ENCODE results near the gene NR2F1-AS1. TPM values are rescaled to one million over a fixed set of nuclear protein-coding genes. Genes with fewer than 3 reads are reported as not detected.

Gene NR2F1-AS1
- total RNA-seq, 1 donor from 2014 or later, result 6.9 TPM

DNA sequence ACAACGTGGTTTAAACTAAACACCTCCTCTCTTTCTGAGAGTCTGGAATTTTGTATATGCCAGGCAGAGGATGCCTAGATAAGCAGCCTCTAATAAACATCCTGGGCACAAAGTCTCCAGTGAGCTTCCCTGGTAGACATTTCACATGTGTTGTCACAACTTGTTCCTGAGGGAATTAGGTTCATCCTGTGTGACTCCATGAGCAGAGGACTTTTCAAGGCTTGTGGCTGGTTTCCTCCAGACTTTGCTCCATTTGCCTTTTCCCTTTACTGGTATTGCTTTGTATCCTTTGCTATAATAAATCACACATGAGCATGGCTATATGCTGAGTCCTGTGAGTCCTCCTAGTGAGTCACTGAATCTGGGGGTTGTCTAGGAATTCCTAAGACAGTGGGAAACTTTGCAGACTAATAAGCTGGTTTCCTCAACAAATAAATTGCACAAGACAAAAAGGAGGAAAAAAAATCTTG is 77.4 kb downstream of the NR2F1-AS1 start:
- no peaks in the 10 kb centered on the region for H3K27me3 ChIP-seq (ENCODE audit: insufficient read depth, low read length)
- Mint-ChIP-seq H3K4me1 (ENCODE audit: low read depth, unreplicated experiment) (peaks cover 20% of the 10 kb centered on the region), H3K4me3 (ENCODE audit: unreplicated experiment) (no peak overlapping the region), H3K27me3 (ENCODE audit: low read depth, unreplicated experiment) (no peaks in the 10 kb centered on the region), H3K36me3 (ENCODE audit: low read depth, unreplicated experiment) (no peaks in the 10 kb centered on the region), H3K9me3 (ENCODE audit: unreplicated experiment) (no peaks in the 10 kb centered on the region), H3K27ac (ENCODE audit: unreplicated experiment) (peak overlapping the region; percentile 93)
- H3K79me2 ChIP-seq (ENCODE audit: insufficient read depth, low read length), result peaks cover 3% of the 10 kb centered on the region
- peak; percentile 96 for DNase-seq (ENCODE audit: low read depth)
- peak overlapping the region; percentile 62 for H3K4me2 ChIP-seq (ENCODE audit: low read length)
- peak overlapping the region; percentile 15 for H2AFZ ChIP-seq (ENCODE audit: low read depth, low read length)
- H3K9ac ChIP-seq (ENCODE audit: low read length), result peak overlapping the region; percentile 69
- peak; percentile 96 for FAIRE-seq
- no peaks in the 10 kb centered on the region for H4K20me1 ChIP-seq (ENCODE audit: insufficient read depth, low read length)
- peaks cover 15% of the 10 kb centered on the region for H3K4me1 ChIP-seq (ENCODE audit: insufficient read depth, low read length)
- H3K9me3 ChIP-seq (ENCODE audit: insufficient read depth, low read depth, low read length), result no peaks in the 10 kb centered on the region
- no peaks in the 10 kb centered on the region for H3K36me3 ChIP-seq (ENCODE audit: insufficient read depth, low read length)
- no peak overlapping the region for H3K4me3 ChIP-seq (ENCODE audit: insufficient read depth, low read depth, low read length)
- peak overlapping the region; percentile 90 for H3K27ac ChIP-seq (ENCODE audit: low read depth, low read length)
- TF ChIP-seq EZH2 (IDR thresholded peaks at IDR 0.05; ENCODE audit: insufficient read depth, low read length), result no peak
- TF ChIP-seq, protein P1, sequence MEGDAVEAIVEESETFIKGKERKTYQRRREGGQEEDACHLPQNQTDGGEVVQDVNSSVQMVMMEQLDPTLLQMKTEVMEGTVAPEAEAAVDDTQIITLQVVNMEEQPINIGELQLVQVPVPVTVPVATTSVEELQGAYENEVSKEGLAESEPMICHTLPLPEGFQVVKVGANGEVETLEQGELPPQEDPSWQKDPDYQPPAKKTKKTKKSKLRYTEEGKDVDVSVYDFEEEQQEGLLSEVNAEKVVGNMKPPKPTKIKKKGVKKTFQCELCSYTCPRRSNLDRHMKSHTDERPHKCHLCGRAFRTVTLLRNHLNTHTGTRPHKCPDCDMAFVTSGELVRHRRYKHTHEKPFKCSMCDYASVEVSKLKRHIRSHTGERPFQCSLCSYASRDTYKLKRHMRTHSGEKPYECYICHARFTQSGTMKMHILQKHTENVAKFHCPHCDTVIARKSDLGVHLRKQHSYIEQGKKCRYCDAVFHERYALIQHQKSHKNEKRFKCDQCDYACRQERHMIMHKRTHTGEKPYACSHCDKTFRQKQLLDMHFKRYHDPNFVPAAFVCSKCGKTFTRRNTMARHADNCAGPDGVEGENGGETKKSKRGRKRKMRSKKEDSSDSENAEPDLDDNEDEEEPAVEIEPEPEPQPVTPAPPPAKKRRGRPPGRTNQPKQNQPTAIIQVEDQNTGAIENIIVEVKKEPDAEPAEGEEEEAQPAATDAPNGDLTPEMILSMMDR (IDR thresholded peaks at IDR 0.05; ENCODE audit: insufficient read depth, low read depth, low read length), result no peak

DNA sequence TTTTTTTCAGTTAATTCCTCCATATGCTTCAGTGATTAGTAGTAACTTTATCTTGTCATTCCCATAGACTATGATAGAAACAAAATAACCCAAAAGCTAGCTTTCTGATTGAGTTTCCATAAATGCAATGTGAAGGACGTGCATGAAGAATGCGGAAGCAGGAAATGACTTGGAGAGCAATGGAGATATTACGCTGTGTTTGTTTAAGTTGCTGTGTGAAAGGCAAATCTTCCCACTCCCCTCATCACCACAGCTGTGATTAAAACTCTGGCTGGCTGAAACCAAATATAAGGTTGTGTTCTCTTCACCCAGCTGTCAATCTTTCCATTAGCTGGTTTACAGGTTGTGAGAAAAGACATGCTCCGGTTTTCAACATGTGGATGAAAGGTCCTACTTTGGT is 83.9 kb downstream of the NR2F1-AS1 start:
- peaks cover 5% of the 10 kb centered on the region for H3K4me1 ChIP-seq (ENCODE audit: insufficient read depth, low read length)
- FAIRE-seq, result no peak
- H3K9ac ChIP-seq (ENCODE audit: low read length), result no peak overlapping the region
- Mint-ChIP-seq H3K27ac (ENCODE audit: unreplicated experiment) (no peak overlapping the region), H3K27me3 (ENCODE audit: low read depth, unreplicated experiment) (no peaks in the 10 kb centered on the region), H3K36me3 (ENCODE audit: low read depth, unreplicated experiment) (peaks cover 3% of the 10 kb centered on the region), H3K9me3 (ENCODE audit: unreplicated experiment) (no peaks in the 10 kb centered on the region), H3K4me1 (ENCODE audit: low read depth, unreplicated experiment) (peaks cover 8% of the 10 kb centered on the region), H3K4me3 (ENCODE audit: unreplicated experiment) (no peak overlapping the region)
- H3K27ac ChIP-seq (ENCODE audit: low read depth, low read length), result peak overlapping the region; percentile 35
- no peaks in the 10 kb centered on the region for H3K27me3 ChIP-seq (ENCODE audit: insufficient read depth, low read length)
- TF ChIP-seq, protein P1 (IDR thresholded peaks at IDR 0.05; ENCODE audit: insufficient read depth, low read depth, low read length), result no peak
- no peaks in the 10 kb centered on the region for H3K36me3 ChIP-seq (ENCODE audit: insufficient read depth, low read length)
- DNase-seq (ENCODE audit: low read depth), result peak; percentile 59
- H3K79me2 ChIP-seq (ENCODE audit: insufficient read depth, low read length), result peaks cover 2% of the 10 kb centered on the region
- H3K4me2 ChIP-seq (ENCODE audit: low read length), result peak overlapping the region; percentile 58
- no peaks in the 10 kb centered on the region for H3K9me3 ChIP-seq (ENCODE audit: insufficient read depth, low read depth, low read length)
- no peak overlapping the region for H3K4me3 ChIP-seq (ENCODE audit: insufficient read depth, low read depth, low read length)
- H2AFZ ChIP-seq (ENCODE audit: low read depth, low read length), result no peak overlapping the region
- H4K20me1 ChIP-seq (ENCODE audit: insufficient read depth, low read length), result no peaks in the 10 kb centered on the region

GRCh38 chr5:93479982-93480509 is 101.0 kb downstream of the NR2F1-AS1 start:
- DNase-seq (ENCODE audit: low read depth), result no peak
- Histone ChIP-seq H4K20me1 (ENCODE audit: insufficient read depth, low read length) (no peaks in the 10 kb centered on the region), H3K27ac (ENCODE audit: low read depth, low read length) (no peak overlapping the region), H3K36me3 (ENCODE audit: insufficient read depth, low read length) (no peaks in the 10 kb centered on the region), H3K79me2 (ENCODE audit: insufficient read depth, low read length) (peaks cover 2% of the 10 kb centered on the region), H3K27me3 (ENCODE audit: insufficient read depth, low read length) (no peaks in the 10 kb centered on the region), H3K9me3 (ENCODE audit: insufficient read depth, low read depth, low read length) (peaks cover 3% of the 10 kb centered on the region), H3K4me2 (ENCODE audit: low read length) (no peak overlapping the region), H3K9ac (ENCODE audit: low read length) (no peak overlapping the region), H2AFZ (ENCODE audit: low read depth, low read length) (no peak overlapping the region), H3K4me3 (ENCODE audit: insufficient read depth, low read depth, low read length) (no peak overlapping the region), H3K4me1 (ENCODE audit: insufficient read depth, low read length) (no peaks in the 10 kb centered on the region)
- Mint-ChIP-seq H3K4me1 (ENCODE audit: low read depth, unreplicated experiment) (no peaks in the 10 kb centered on the region), H3K9me3 (ENCODE audit: unreplicated experiment) (peaks cover 11% of the 10 kb centered on the region), H3K27ac (ENCODE audit: unreplicated experiment) (no peak overlapping the region), H3K27me3 (ENCODE audit: low read depth, unreplicated experiment) (no peaks in the 10 kb centered on the region), H3K36me3 (ENCODE audit: low read depth, unreplicated experiment) (peaks cover 4% of the 10 kb centered on the region), H3K4me3 (ENCODE audit: unreplicated experiment) (no peak overlapping the region)
- no peak for FAIRE-seq
- no peak for TF ChIP-seq EZH2 (IDR thresholded peaks at IDR 0.05; ENCODE audit: insufficient read depth, low read length)
- TF ChIP-seq, protein P1 (IDR thresholded peaks at IDR 0.05; ENCODE audit: insufficient read depth, low read depth, low read length), result no peak
